GM12864 (cell line): Measurements from ENCODE around the gene SNRNP25.

Experiments used
- DNase-seq: peaks from one replicate; pipeline ENCODE4 v3.0.0-alpha.2; 2011; ENCODE audit warnings: low read depth
- H3K4me3 ChIP-seq: 2 replicates; pipeline ENCODE4 v1.5.1; 2011; ENCODE audit warnings: mild to moderate bottlenecking, low read depth, low read length, control low read depth
- CTCF ChIP-seq: IDR thresholded peaks from 2 replicates; pipeline ENCODE4 v1.5.1; 2011; ENCODE audit warnings: low read depth, mild to moderate bottlenecking, moderate library complexity, low read length, control low read depth, inconsistent platforms; ENCODE audit errors: missing control alignments

SNRNP25 gene

GRCh38 chr16:57711-58110, 4.1 kb downstream of the SNRNP25 start:
- no peak for TF ChIP-seq CTCF
- DNase-seq, result no peak
- H3K4me3 ChIP-seq, result no peak overlapping the region

- no peak overlapping the region for H3K4me3 ChIP-seq
- no peak for TF ChIP-seq CTCF
- DNase-seq, result no peak
Measured at GRCh38 chr16:58491-59439, 5.1 kb downstream of the SNRNP25 start.

GRCh38 chr16:59440-60059, 5.9 kb downstream of the SNRNP25 start:
- no peak for DNase-seq
- no peak for TF ChIP-seq CTCF
- no peak overlapping the region for H3K4me3 ChIP-seq

- DNase-seq, result no peak
- H3K4me3 ChIP-seq, result no peak overlapping the region
- no peak for TF ChIP-seq CTCF
Measured at GRCh38 chr16:60166-60565, 6.5 kb downstream of the SNRNP25 start.

- DNase-seq, result no peak
- TF ChIP-seq CTCF, result no peak
- no peak overlapping the region for H3K4me3 ChIP-seq
Measured at GRCh38 chr16:60929-61878, 7.6 kb downstream of the SNRNP25 start.

GRCh38 chr16:61879-62281, 8.3 kb downstream of the SNRNP25 start:
- no peak for TF ChIP-seq CTCF
- no peak for DNase-seq
- H3K4me3 ChIP-seq, result no peak overlapping the region
